Islet of Langerhans (tissue), 1 donor: ENCODE data around the gene PUDP.
"Not testable (repeated sequence)": the region's sequence is repeated elsewhere in the genome, so short reads cannot be mapped to it uniquely, and the experiment has no call there.

Experiments used
- FAIRE-seq: peaks from one replicate; lab custom pipeline; 2011; peaks lifted over from hg19 to GRCh38; lab: Jason Lieb, UNC

Gene PUDP

GRCh38 chrX:7025471-7025870 is 122.5 kb downstream of the PUDP start:
- no peak for FAIRE-seq

- FAIRE-seq, result peak; percentile 43
These were observed 123.1 kb downstream of the PUDP start for GRCh38 chrX:7024850-7025249.

- not testable (repeated sequence) for FAIRE-seq
These were observed 125.0 kb downstream of the PUDP start for GRCh38 chrX:7022996-7023395.

GRCh38 chrX:7021991-7022390 is 126.0 kb downstream of the PUDP start:
- no peak for FAIRE-seq

- no peak for FAIRE-seq
These were observed 128.4 kb downstream of the PUDP start for GRCh38 chrX:7019555-7019954.

GRCh38 chrX:7012262-7012834 is 135.6 kb downstream of the PUDP start:
- FAIRE-seq, result not testable (repeated sequence)

- not testable (repeated sequence) for FAIRE-seq
These were observed 137.1 kb downstream of the PUDP start for GRCh38 chrX:7010897-7011296.

- FAIRE-seq, result not testable (repeated sequence)
These were observed 140.6 kb downstream of the PUDP start for GRCh38 chrX:7007328-7007727.
